Kidney (tissue), 14 donors: Measurements from ENCODE around the gene TMPRSS4. TPM values are rescaled to one million over a fixed set of nuclear protein-coding genes. Genes with fewer than 3 reads are reported as not detected.

ENCODE experiments used
- DNase-seq, 5 donors: peaks; one replicate each; pipeline ENCODE4 v3.0.0-alpha.2; 2013 to 2020
- FAIRE-seq: peaks from 2 replicates; lab custom pipeline; 2012; peaks lifted over from hg19 to GRCh38; lab: Jason Lieb, UNC
- H3K27ac ChIP-seq, 2 donors: one replicate each; pipeline ENCODE4 v1.7.0; 2013; ENCODE audit warnings: low read depth in 2 of 2, low read length in 2 of 2, inconsistent platforms in 1 of 2
- H3K27me3 ChIP-seq: one replicate; pipeline ENCODE4 v1.7.1; 2013; ENCODE audit warnings: low read length, inconsistent platforms; ENCODE audit not compliant: control insufficient read depth, insufficient read depth
- H3K36me3 ChIP-seq, 3 donors: one replicate each; pipeline versions ENCODE4 v1.7.0 to v1.7.1; 2013; ENCODE audit warnings: low read length in 3 of 3, control low read depth in 1 of 3, inconsistent platforms in 1 of 3; ENCODE audit not compliant: insufficient read depth in 3 of 3, control insufficient read depth in 2 of 3
- H3K4me1 ChIP-seq, 3 donors: one replicate each; pipeline versions ENCODE4 v1.7.0 to v1.7.1; 2013; ENCODE audit warnings: low read length in 3 of 3, inconsistent platforms in 1 of 3, low read depth in 1 of 3; ENCODE audit not compliant: control insufficient read depth in 2 of 3, insufficient read depth in 2 of 3
- H3K4me3 ChIP-seq, 3 donors: one replicate each; pipeline versions ENCODE4 v1.7.0 to v1.8.1; 2013; ENCODE audit warnings: low read length in 3 of 3, control low read depth in 1 of 3, inconsistent platforms in 1 of 3
- H3K9ac ChIP-seq, 3 donors: one replicate each; pipeline versions ENCODE4 v1.7.0 to v1.7.1; 2013; ENCODE audit warnings: low read length in 3 of 3, control low read depth in 1 of 3, inconsistent platforms in 1 of 3
- H3K9me3 ChIP-seq, 3 donors: one replicate each; pipeline versions ENCODE4 v1.7.0 to v1.7.1; 2013; ENCODE audit warnings: low read length in 3 of 3, control low read depth in 1 of 3, inconsistent platforms in 1 of 3; ENCODE audit not compliant: control insufficient read depth in 2 of 3, insufficient read depth in 1 of 3
- CTCF ChIP-seq: IDR thresholded peaks from 3 replicates; pipeline ENCODE4 v1.5.1; 2012; ENCODE audit warnings: mild to moderate bottlenecking, moderate library complexity, borderline replicate concordance; ENCODE audit not compliant: insufficient read depth; ENCODE audit errors: extremely low read depth
- intact Hi-C: fragments of 100-400 bp; cut with DNase I; formaldehyde crosslinking; loops from one replicate; pipeline ENCODE4 v1.11.1; 2022
- polyA plus RNA-seq: library from polyadenylated mRNA; stranded (reverse); fragments of 350-450 nt; fragmentation: Illumina TruSeq; extraction: RNeasy Lipid Tissue Mini Kit (QIAGEN cat#74804); gene quantifications from one replicate; pipeline ENCODE4 v1.2.3, GENCODE V29; 2014; ENCODE audit warnings: low read depth, low replicate concordance; ENCODE audit not compliant: insufficient read depth
- total RNA-seq: library from RNA; stranded (reverse); fragmentation: NEBNext Ultra II Directional; extraction: Animal tissue kit (Norgen Biotek cat#: 25700); gene quantifications from one replicate; pipeline ENCODE4 v1.2.1, GENCODE V29; 2021
- donor health status: control.
- donor health status: control.
- donor health status: control.
- donor health status: control.
- donor health status: control.
- donor health status: DM: yes; HTN: yes; CAD: no.
- donor health status: Normal renal cell carcinoma (clear cell type).

Gene TMPRSS4
- total and polyA plus RNA-seq, 2 donors from 2014 or later, result 27.8 to 234 TPM

- Histone ChIP-seq H3K27ac (no peak overlapping the region), H3K4me1 (peaks cover 0 to 17% (median 6%) of the 10 kb centered on the region in 3 donors), H3K9me3 (no peaks in the 10 kb centered on the region), H3K36me3 (no peaks in the 10 kb centered on the region), H3K4me3 (no peak overlapping the region), H3K9ac (no peak overlapping the region), H3K27me3 (no peaks in the 10 kb centered on the region)
- no peak for TF ChIP-seq CTCF
- intact Hi-C loops, result no loop called here
- FAIRE-seq (no peak), DNase-seq (peak in 2 of 5 donors; percentile 32 to 35)
These were observed 22.3 kb downstream of the TMPRSS4 start for GRCh38 chr11:118098996-118099837.

DNA sequence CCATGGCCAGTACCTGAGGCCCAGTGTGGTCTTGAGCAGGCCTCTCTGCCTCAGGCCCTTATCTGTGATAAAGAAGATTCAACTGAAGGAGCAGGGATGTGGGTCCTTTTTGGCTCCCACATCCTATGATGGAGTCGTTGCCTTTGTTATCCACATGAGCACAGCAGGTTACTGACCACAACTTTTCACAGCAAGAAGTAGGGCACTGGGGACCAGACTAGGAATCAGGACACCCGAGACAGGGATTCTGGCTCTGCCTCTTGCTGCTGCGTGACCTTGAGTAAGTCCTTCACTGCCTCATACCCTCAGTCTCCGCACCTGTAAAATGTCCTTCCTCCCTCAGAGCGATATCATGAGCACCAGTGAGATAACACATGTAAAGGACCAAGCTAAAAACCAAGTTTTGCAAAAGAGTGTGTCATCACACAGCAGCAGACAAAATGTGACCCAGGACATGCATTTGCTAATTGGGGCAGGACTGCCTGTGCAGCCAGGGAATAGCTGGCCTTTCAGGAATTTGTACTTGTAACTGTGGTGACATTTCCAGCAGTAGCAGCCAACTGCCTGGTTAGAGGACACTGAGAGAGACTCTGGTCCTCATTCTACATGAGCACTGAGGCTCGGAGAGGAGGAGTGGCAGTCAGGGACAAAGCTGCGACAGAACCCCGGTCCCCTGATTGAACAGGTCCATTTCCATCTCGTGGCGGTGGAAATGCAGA lies 23.1 kb downstream of the TMPRSS4 start:
- intact Hi-C loops, result no loop called here
- H3K27ac ChIP-seq, result no peak overlapping the region
- H3K4me3 ChIP-seq, result no peak overlapping the region
- no peak for FAIRE-seq
- H3K9me3 ChIP-seq, result no peaks in the 10 kb centered on the region
- no peaks in the 10 kb centered on the region for H3K36me3 ChIP-seq
- DNase-seq, result peak in 1 of 5 donors; percentile 14
- no peak overlapping the region for H3K9ac ChIP-seq
- peaks cover 0 to 17% (median 6%) of the 10 kb centered on the region in 3 donors for H3K4me1 ChIP-seq
- no peak for TF ChIP-seq CTCF
- no peaks in the 10 kb centered on the region for H3K27me3 ChIP-seq

DNA sequence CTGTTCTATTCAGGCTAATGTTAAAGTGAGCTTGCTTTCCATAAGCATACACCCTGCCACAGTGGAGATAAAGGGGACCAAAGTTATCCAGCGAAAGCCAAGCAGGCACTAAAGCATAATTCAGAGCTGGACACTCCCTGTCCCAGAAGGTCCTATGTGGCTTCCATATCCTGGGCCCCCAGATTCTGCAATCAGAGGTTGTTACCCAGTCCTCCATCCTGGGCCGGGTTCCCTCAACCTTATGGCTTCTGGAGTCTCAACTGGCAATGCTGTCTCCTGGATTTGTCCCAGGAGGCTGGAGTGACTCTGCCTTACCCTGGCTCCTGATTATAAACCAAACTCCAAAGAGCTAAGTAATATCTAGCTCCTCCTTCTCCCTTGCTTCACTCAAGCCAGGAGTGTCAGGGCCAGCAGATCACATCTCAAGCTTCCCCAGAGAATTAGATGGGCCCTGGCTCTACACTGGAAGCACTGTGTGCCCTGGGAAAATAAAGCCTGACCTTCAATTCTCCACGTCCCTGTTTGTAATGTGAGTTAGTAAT lies 23.9 kb downstream of the TMPRSS4 start:
- no peak for DNase-seq
- no peak overlapping the region for H3K27ac ChIP-seq
- no peak for FAIRE-seq
- H3K9ac ChIP-seq, result no peak overlapping the region
- H3K4me3 ChIP-seq, result no peak overlapping the region
- H3K9me3 ChIP-seq, result no peaks in the 10 kb centered on the region
- H3K4me1 ChIP-seq, result peaks cover 0 to 17% (median 6%) of the 10 kb centered on the region in 3 donors
- intact Hi-C loops, result no loop called here
- TF ChIP-seq CTCF, result no peak
- H3K36me3 ChIP-seq, result no peaks in the 10 kb centered on the region
- no peaks in the 10 kb centered on the region for H3K27me3 ChIP-seq
